ENCODE data around the gene TRIM7. TPM values are rescaled to one million over a fixed set of nuclear protein-coding genes. Genes with fewer than 3 reads are reported as not detected.

TRIM7 gene
- total RNA-seq, 1 donor from 2014 or later, result not detected

- no peak for DNase-seq (ENCODE audit: low read depth, low spot score)
- TF ChIP-seq CTCF (conservative IDR thresholded peaks at IDR 0.05), result no peak
- peaks cover 10% of the 10 kb centered on the region for H3K4me1 Mint-ChIP-seq
- H3K36me3 Mint-ChIP-seq (ENCODE audit: low read depth), result no peaks in the 10 kb centered on the region
- no peak overlapping the region for H3K27ac Mint-ChIP-seq (ENCODE audit: unreplicated experiment)
- H3K27me3 Mint-ChIP-seq (ENCODE audit: low read depth), result peaks cover 46% of the 10 kb centered on the region
- H3K4me3 Mint-ChIP-seq, result no peak overlapping the region
- peaks cover 2% of the 10 kb centered on the region for H3K9me3 Mint-ChIP-seq
Observed at GRCh38 chr5:181156758-181157157, 48.2 kb downstream of the TRIM7 start.

- H3K36me3 Mint-ChIP-seq (ENCODE audit: low read depth), result no peaks in the 10 kb centered on the region
- no peak overlapping the region for H3K27ac Mint-ChIP-seq (ENCODE audit: unreplicated experiment)
- no peak for TF ChIP-seq CTCF (conservative IDR thresholded peaks at IDR 0.05)
- no peak for DNase-seq (ENCODE audit: low read depth, low spot score)
- H3K4me1 Mint-ChIP-seq, result no peaks in the 10 kb centered on the region
- H3K4me3 Mint-ChIP-seq, result no peak overlapping the region
- H3K27me3 Mint-ChIP-seq (ENCODE audit: low read depth), result peaks cover 51% of the 10 kb centered on the region
- H3K9me3 Mint-ChIP-seq, result peaks cover 2% of the 10 kb centered on the region
Observed at GRCh38 chr5:181153814-181154213, 51.2 kb downstream of the TRIM7 start.

- Mint-ChIP-seq H3K4me3 (no peak overlapping the region), H3K9me3 (peaks cover 2% of the 10 kb centered on the region), H3K27ac (ENCODE audit: unreplicated experiment) (no peak overlapping the region), H3K36me3 (ENCODE audit: low read depth) (no peaks in the 10 kb centered on the region), H3K4me1 (no peaks in the 10 kb centered on the region), H3K27me3 (ENCODE audit: low read depth) (peaks cover 50% of the 10 kb centered on the region)
- no peak for TF ChIP-seq CTCF (conservative IDR thresholded peaks at IDR 0.05)
- DNase-seq (ENCODE audit: low read depth, low spot score), result no peak
Observed at GRCh38 chr5:181152406-181152805, 52.6 kb downstream of the TRIM7 start.

- TF ChIP-seq CTCF (conservative IDR thresholded peaks at IDR 0.05), result no peak
- Mint-ChIP-seq H3K4me3 (no peak overlapping the region), H3K36me3 (ENCODE audit: low read depth) (no peaks in the 10 kb centered on the region), H3K4me1 (no peaks in the 10 kb centered on the region), H3K27ac (ENCODE audit: unreplicated experiment) (no peak overlapping the region), H3K9me3 (peaks cover 5% of the 10 kb centered on the region), H3K27me3 (ENCODE audit: low read depth) (peaks cover 45% of the 10 kb centered on the region)
- no peak for DNase-seq (ENCODE audit: low read depth, low spot score)
Observed at GRCh38 chr5:181151146-181151545, 53.9 kb downstream of the TRIM7 start.

GRCh38 chr5:181149806-181150733, 54.9 kb downstream of the TRIM7 start:
- H3K27ac Mint-ChIP-seq (ENCODE audit: unreplicated experiment), result no peak overlapping the region
- no peaks in the 10 kb centered on the region for H3K36me3 Mint-ChIP-seq (ENCODE audit: low read depth)
- H3K4me3 Mint-ChIP-seq, result no peak overlapping the region
- no peaks in the 10 kb centered on the region for H3K4me1 Mint-ChIP-seq
- TF ChIP-seq CTCF (conservative IDR thresholded peaks at IDR 0.05), result no peak
- peaks cover 38% of the 10 kb centered on the region for H3K27me3 Mint-ChIP-seq (ENCODE audit: low read depth)
- DNase-seq (ENCODE audit: low read depth, low spot score), result no peak
- H3K9me3 Mint-ChIP-seq, result peaks cover 5% of the 10 kb centered on the region
